Measurements from ENCODE around the gene PKP4. TPM values are rescaled to one million over a fixed set of nuclear protein-coding genes. Genes with fewer than 3 reads are reported as not detected.

Gene PKP4
- total and polyA plus RNA-seq, 2 donors (not counting 1 experiment from before 2014, with no cell fraction given): 44.5 to 56.3 TPM

GRCh38 chr2:158575051-158575635, 118.4 kb downstream of the PKP4 start:
- Histone ChIP-seq H3K4me2 (ENCODE audit: extremely low read depth, insufficient read depth, low read length) (no peak overlapping the region), H4K20me1 (ENCODE audit: control insufficient read depth, extremely low read depth, insufficient read depth, low read length) (no peaks in the 10 kb centered on the region), H3K79me2 (ENCODE audit: control insufficient read depth, insufficient read depth, low read length) (no peaks in the 10 kb centered on the region), H3K27me3 (ENCODE audit: control insufficient read depth, insufficient read depth, low read length) (no peaks in the 10 kb centered on the region), H2AFZ (ENCODE audit: low read length) (no peak overlapping the region), H3K9me3 (ENCODE audit: control insufficient read depth, insufficient read depth, low read depth, low read length) (no peaks in the 10 kb centered on the region), H3K9ac (ENCODE audit: insufficient read depth, low read length) (no peak overlapping the region), H3K4me3 (replicated peaks in 1 of 4; ENCODE audit: control extremely low read depth in 1 of 4, insufficient read depth in 1 of 4, low read depth in 3 of 4, low read length in 4 of 4) (no peak overlapping the region), H3K27ac (ENCODE audit: insufficient read depth, low read length) (no peak overlapping the region), H3K36me3 (ENCODE audit: control insufficient read depth, insufficient read depth, low read length) (no peaks in the 10 kb centered on the region), H3K4me1 (ENCODE audit: control insufficient read depth, extremely low read depth, insufficient read depth, low read length) (no peaks in the 10 kb centered on the region)
- TF ChIP-seq CTCF (conservative IDR thresholded peaks at IDR 0.05 in 1 of 2, IDR thresholded peaks at IDR 0.05 in 1 of 2; ENCODE audit: low read depth in 1 of 2, low read length in 2 of 2) (no peak), EZH2 (IDR thresholded peaks at IDR 0.05; ENCODE audit: low read length, missing control alignments) (no peak)
- peak in 1 of 2 donors; percentile 44 for DNase-seq (ENCODE audit: low read depth in 2 of 2)

GRCh38 chr2:158577141-158577540, 120.4 kb downstream of the PKP4 start:
- H4K20me1 ChIP-seq (ENCODE audit: control insufficient read depth, extremely low read depth, insufficient read depth, low read length): no peaks in the 10 kb centered on the region
- H3K4me1 ChIP-seq (ENCODE audit: control insufficient read depth, extremely low read depth, insufficient read depth, low read length): no peaks in the 10 kb centered on the region
- no peak overlapping the region for H3K9ac ChIP-seq (ENCODE audit: insufficient read depth, low read length)
- no peaks in the 10 kb centered on the region for H3K79me2 ChIP-seq (ENCODE audit: control insufficient read depth, insufficient read depth, low read length)
- no peak overlapping the region for H3K4me3 ChIP-seq (replicated peaks in 1 of 4; ENCODE audit: control extremely low read depth in 1 of 4, insufficient read depth in 1 of 4, low read depth in 3 of 4, low read length in 4 of 4)
- no peaks in the 10 kb centered on the region for H3K36me3 ChIP-seq (ENCODE audit: control insufficient read depth, insufficient read depth, low read length)
- H2AFZ ChIP-seq (ENCODE audit: low read length): no peak overlapping the region
- no peaks in the 10 kb centered on the region for H3K9me3 ChIP-seq (ENCODE audit: control insufficient read depth, insufficient read depth, low read depth, low read length)
- no peak for TF ChIP-seq CTCF (conservative IDR thresholded peaks at IDR 0.05 in 1 of 2, IDR thresholded peaks at IDR 0.05 in 1 of 2; ENCODE audit: low read depth in 1 of 2, low read length in 2 of 2)
- TF ChIP-seq EZH2 (IDR thresholded peaks at IDR 0.05; ENCODE audit: low read length, missing control alignments): no peak
- H3K27ac ChIP-seq (ENCODE audit: insufficient read depth, low read length): no peak overlapping the region
- no peak overlapping the region for H3K4me2 ChIP-seq (ENCODE audit: extremely low read depth, insufficient read depth, low read length)
- H3K27me3 ChIP-seq (ENCODE audit: control insufficient read depth, insufficient read depth, low read length): no peaks in the 10 kb centered on the region
- no peak for DNase-seq (ENCODE audit: low read depth in 2 of 2)

- Histone ChIP-seq H3K27ac (ENCODE audit: insufficient read depth, low read length) (no peak overlapping the region), H3K4me2 (ENCODE audit: extremely low read depth, insufficient read depth, low read length) (no peak overlapping the region), H3K27me3 (ENCODE audit: control insufficient read depth, insufficient read depth, low read length) (no peaks in the 10 kb centered on the region), H3K9me3 (ENCODE audit: control insufficient read depth, insufficient read depth, low read depth, low read length) (no peaks in the 10 kb centered on the region), H3K4me3 (replicated peaks in 1 of 4; ENCODE audit: control extremely low read depth in 1 of 4, insufficient read depth in 1 of 4, low read depth in 3 of 4, low read length in 4 of 4) (no peak overlapping the region), H3K4me1 (ENCODE audit: control insufficient read depth, extremely low read depth, insufficient read depth, low read length) (no peaks in the 10 kb centered on the region), H3K36me3 (ENCODE audit: control insufficient read depth, insufficient read depth, low read length) (peaks cover under 1% of the 10 kb centered on the region), H4K20me1 (ENCODE audit: control insufficient read depth, extremely low read depth, insufficient read depth, low read length) (no peaks in the 10 kb centered on the region), H3K79me2 (ENCODE audit: control insufficient read depth, insufficient read depth, low read length) (no peaks in the 10 kb centered on the region), H3K9ac (ENCODE audit: insufficient read depth, low read length) (no peak overlapping the region), H2AFZ (ENCODE audit: low read length) (no peak overlapping the region)
- no peak for DNase-seq (ENCODE audit: low read depth in 2 of 2)
- TF ChIP-seq EZH2 (IDR thresholded peaks at IDR 0.05; ENCODE audit: low read length, missing control alignments): no peak
- TF ChIP-seq CTCF (conservative IDR thresholded peaks at IDR 0.05 in 1 of 2, IDR thresholded peaks at IDR 0.05 in 1 of 2; ENCODE audit: low read depth in 1 of 2, low read length in 2 of 2): no peak
These were observed 122.1 kb downstream of the PKP4 start for GRCh38 chr2:158578703-158579330.
